ENCODE data around the gene FAM120A.

- TF ChIP-seq CTCF (IDR thresholded peaks at IDR 0.05) (no peak), POLR2A (IDR thresholded peaks at IDR 0.05) (no peak)
Measured at GRCh38 chr9:93558503-93558902, 107.0 kb downstream of the FAM120A start.
